HFFc6 (cell line): ENCODE measurements around the gene IGSF10. TPM values are rescaled to one million over a fixed set of nuclear protein-coding genes. Genes with fewer than 3 reads are reported as not detected.

Experiments
- DNase-seq: peaks from one replicate; pipeline ENCODE4 v3.0.0-alpha.2; 2018
- H3K27ac Mint-ChIP-seq: 2 replicates; pipeline ENCODE4 v1.8.0; 2020; ENCODE audit warnings: mild to moderate bottlenecking, mixed read lengths
- H3K27me3 Mint-ChIP-seq: 2 replicates; pipeline ENCODE4 v1.8.0; 2021; ENCODE audit warnings: mild to moderate bottlenecking, moderate library complexity, mixed read lengths; ENCODE audit not compliant: insufficient read depth
- H3K36me3 Mint-ChIP-seq: 2 replicates; pipeline ENCODE4 v1.8.0; 2021; ENCODE audit warnings: low read depth, mixed read lengths
- H3K4me1 Mint-ChIP-seq: 2 replicates; pipeline ENCODE4 v1.8.0; 2020; ENCODE audit warnings: low read depth, mixed read lengths
- H3K4me3 Mint-ChIP-seq: 2 replicates; pipeline ENCODE4 v1.8.0; 2020; ENCODE audit warnings: mild to moderate bottlenecking, moderate library complexity, mixed read lengths
- H3K9me3 Mint-ChIP-seq: 2 replicates; pipeline ENCODE4 v1.8.0; 2020; ENCODE audit warnings: mild to moderate bottlenecking, mixed read lengths
- CTCF ChIP-seq: fragments of 200-600 bp; sonication (generic); IDR thresholded peaks from 2 replicates; pipeline ENCODE4 v1.5.0; 2021; ENCODE audit warnings: antibody characterized with exemption, mild to moderate bottlenecking
- total RNA-seq, 6 experiments: library from RNA; stranded (reverse); fragmentation: NEBNext Ultra II Directional; extraction: Animal tissue kit (Norgen Biotek cat#: 25700); gene quantifications; 2 replicates in 1 of 6; 3 replicates in 5 of 6; pipeline ENCODE4 v1.2.3, GENCODE V29; 2021

Gene IGSF10
- total RNA-seq, 6 experiments from 2014 or later: 0.02 to 0.05 (median 0.02) TPM; not detected in 3

- Mint-ChIP-seq H3K27me3 (no peaks in the 10 kb centered on the region), H3K4me3 (no peak overlapping the region), H3K27ac (peak overlapping the region; percentile 16; the same call in 1 of the 2 replicates), H3K9me3 (no peaks in the 10 kb centered on the region), H3K4me1 (peaks cover 64% of the 10 kb centered on the region), H3K36me3 (no peaks in the 10 kb centered on the region)
- no peak for TF ChIP-seq CTCF
- DNase-seq: no peak
Measured at GRCh38 chr3:151436675-151437446, 24.0 kb downstream of the IGSF10 start.

GRCh38 chr3:151434151-151434890 lies 26.5 kb downstream of the IGSF10 start:
- H3K9me3 Mint-ChIP-seq: no peaks in the 10 kb centered on the region

GRCh38 chr3:151432616-151433372 lies 28.1 kb downstream of the IGSF10 start:
- no peak for TF ChIP-seq CTCF

More at GRCh38 chr3:151434151-151434890, 26.5 kb downstream of the IGSF10 start:
- H3K27me3 Mint-ChIP-seq: no peaks in the 10 kb centered on the region
- no peak for TF ChIP-seq CTCF
- DNase-seq: peak; percentile 95
- H3K27ac Mint-ChIP-seq: peak overlapping the region; percentile 87
- H3K4me1 Mint-ChIP-seq: peaks cover 70% of the 10 kb centered on the region
- H3K4me3 Mint-ChIP-seq: peak overlapping the region; percentile 53
- no peaks in the 10 kb centered on the region for H3K36me3 Mint-ChIP-seq

GRCh38 chr3:151431940-151432339 lies 28.9 kb downstream of the IGSF10 start:
- DNase-seq: peak; percentile 53
- Mint-ChIP-seq H3K4me3 (no peak overlapping the region), H3K4me1 (peaks cover 58% of the 10 kb centered on the region), H3K27ac (no peak overlapping the region), H3K9me3 (no peaks in the 10 kb centered on the region), H3K27me3 (no peaks in the 10 kb centered on the region), H3K36me3 (no peaks in the 10 kb centered on the region)
- TF ChIP-seq CTCF: no peak

More at GRCh38 chr3:151432616-151433372, 28.1 kb downstream of the IGSF10 start:
- Mint-ChIP-seq H3K36me3 (no peaks in the 10 kb centered on the region), H3K27me3 (no peaks in the 10 kb centered on the region), H3K9me3 (no peaks in the 10 kb centered on the region), H3K27ac (peak overlapping the region; percentile 33; the same call in 1 of the 2 replicates), H3K4me3 (no peak overlapping the region), H3K4me1 (peaks cover 65% of the 10 kb centered on the region)
- no peak for DNase-seq

- H3K4me3 Mint-ChIP-seq: no peak overlapping the region
- H3K36me3 Mint-ChIP-seq: no peaks in the 10 kb centered on the region
- H3K4me1 Mint-ChIP-seq: peaks cover 54% of the 10 kb centered on the region
- no peaks in the 10 kb centered on the region for H3K9me3 Mint-ChIP-seq
- no peak for DNase-seq
- TF ChIP-seq CTCF: no peak
- no peak overlapping the region for H3K27ac Mint-ChIP-seq
- H3K27me3 Mint-ChIP-seq: no peaks in the 10 kb centered on the region
Measured at GRCh38 chr3:151430821-151431484, 29.9 kb downstream of the IGSF10 start.
